ENCODE results near the gene RHEB. TPM values are rescaled to one million over a fixed set of nuclear protein-coding genes. Genes with fewer than 3 reads are reported as not detected.

RHEB gene
- total RNA-seq, 1 experiment from 2014 or later, result 114 TPM

GRCh38 chr7:151435103-151435916, 84.4 kb downstream of the RHEB start:
- Histone ChIP-seq H2AK5ac (ENCODE audit: insufficient read length, low read length) (no peak overlapping the region), H2AFZ (ENCODE audit: low read length) (no peak overlapping the region), H3K4me2 (ENCODE audit: insufficient read depth, insufficient read length, low read length) (no peak overlapping the region), H3K4me1 (ENCODE audit: insufficient read depth, low read length) (no peaks in the 10 kb centered on the region), H2BK5ac (ENCODE audit: insufficient read length, low read length) (no peak overlapping the region), H3K4ac (ENCODE audit: low read depth, low read length) (no peak overlapping the region), H3K79me2 (ENCODE audit: insufficient read depth, low read length) (no peaks in the 10 kb centered on the region), H3K27ac (ENCODE audit: insufficient read length, low read depth, low read length) (no peak overlapping the region), H3K9me3 (ENCODE audit: control insufficient read depth, low read depth, low read length) (no peaks in the 10 kb centered on the region), H2BK15ac (ENCODE audit: low read depth, low read length) (no peak overlapping the region), H3K27me3 (ENCODE audit: insufficient read depth, low read length) (no peaks in the 10 kb centered on the region), H3K18ac (ENCODE audit: insufficient read length, low read depth, low read length) (no peak overlapping the region), H3K56ac (ENCODE audit: insufficient read length, low read depth, low read length) (no peak overlapping the region), H4K5ac (ENCODE audit: insufficient read length, low read depth, low read length) (no peak overlapping the region), H4K91ac (ENCODE audit: insufficient read length, low read depth, low read length) (no peak overlapping the region), H3K23me2 (ENCODE audit: insufficient read length, low read depth, low read length, poor library complexity, severe bottlenecking) (peaks cover 7% of the 10 kb centered on the region), H2BK12ac (ENCODE audit: insufficient read length, low read depth, low read length) (no peak overlapping the region), H2BK120ac (ENCODE audit: low read depth, low read length, poor library complexity, severe bottlenecking) (no peak overlapping the region), H3K9ac (ENCODE audit: extremely low read depth, insufficient read length, low read length) (no peak overlapping the region), H4K20me1 (ENCODE audit: control insufficient read depth, insufficient read depth, insufficient read length) (no peaks in the 10 kb centered on the region), H3K79me1 (ENCODE audit: insufficient read depth, low read depth, low read length, poor library complexity, severe bottlenecking) (no peaks in the 10 kb centered on the region), H2BK20ac (ENCODE audit: low read depth, low read length, poor library complexity, severe bottlenecking) (no peak overlapping the region), H3T11ph (ENCODE audit: low read length) (no peak overlapping the region), H4K8ac (replicated peaks; ENCODE audit: insufficient read length, low read depth, low read length) (no peak overlapping the region), H3K23ac (ENCODE audit: insufficient read length, low read depth, low read length) (no peak overlapping the region), H3K14ac (ENCODE audit: insufficient read depth, low read length) (no peak overlapping the region)
- peaks cover 0 to 5% (median 0%) of the 10 kb centered on the region in 3 experiments; a peak in 2 of 7 replicates for H3K36me3 Mint-ChIP-seq (ENCODE audit: insufficient read depth in 1 of 3, low read depth in 3 of 3)
- TF ChIP-seq, protein P1, sequence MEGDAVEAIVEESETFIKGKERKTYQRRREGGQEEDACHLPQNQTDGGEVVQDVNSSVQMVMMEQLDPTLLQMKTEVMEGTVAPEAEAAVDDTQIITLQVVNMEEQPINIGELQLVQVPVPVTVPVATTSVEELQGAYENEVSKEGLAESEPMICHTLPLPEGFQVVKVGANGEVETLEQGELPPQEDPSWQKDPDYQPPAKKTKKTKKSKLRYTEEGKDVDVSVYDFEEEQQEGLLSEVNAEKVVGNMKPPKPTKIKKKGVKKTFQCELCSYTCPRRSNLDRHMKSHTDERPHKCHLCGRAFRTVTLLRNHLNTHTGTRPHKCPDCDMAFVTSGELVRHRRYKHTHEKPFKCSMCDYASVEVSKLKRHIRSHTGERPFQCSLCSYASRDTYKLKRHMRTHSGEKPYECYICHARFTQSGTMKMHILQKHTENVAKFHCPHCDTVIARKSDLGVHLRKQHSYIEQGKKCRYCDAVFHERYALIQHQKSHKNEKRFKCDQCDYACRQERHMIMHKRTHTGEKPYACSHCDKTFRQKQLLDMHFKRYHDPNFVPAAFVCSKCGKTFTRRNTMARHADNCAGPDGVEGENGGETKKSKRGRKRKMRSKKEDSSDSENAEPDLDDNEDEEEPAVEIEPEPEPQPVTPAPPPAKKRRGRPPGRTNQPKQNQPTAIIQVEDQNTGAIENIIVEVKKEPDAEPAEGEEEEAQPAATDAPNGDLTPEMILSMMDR (conservative IDR thresholded peaks at IDR 0.05), result no peak
- H3K9me3 Mint-ChIP-seq, result peaks cover 0 to 3% of the 10 kb centered on the region in 2 experiments; a peak in 2 of 5 replicates
- no peak for DNase-seq
- peaks cover 3% of the 10 kb centered on the region for H3K27me3 Mint-ChIP-seq (ENCODE audit: low read depth)
- no peak overlapping the region for H3K4me3 Mint-ChIP-seq
- no CpG with 5 or more reads among the region's 20 CpGs for WGBS (ENCODE audit: extremely low coverage, insufficient read length, low lambda C conversion rate)
- H3K27ac Mint-ChIP-seq, result no peak overlapping the region
- H3K4me1 Mint-ChIP-seq, result peaks cover 10 to 13% of the 10 kb centered on the region in 2 experiments

Measured in H9 (cell line).